Pancreas (tissue), 10 donors: ENCODE measurements around the gene GFPT1. TPM values are rescaled to one million over a fixed set of nuclear protein-coding genes. Genes with fewer than 3 reads are reported as not detected.

Experiments used
- ATAC-seq, 4 donors: fragments of 200-7000 bp; cut with Tn5 transposase; one replicate each; pipeline versions ENCODE4 v1.8.0 to v1.9.1; 2020; ENCODE audit warnings: mild to moderate bottlenecking in 4 of 4, moderate library complexity in 4 of 4
- DNase-seq, 6 donors: peaks; one replicate each; pipeline ENCODE4 v3.0.0-alpha.2; 2020
- FAIRE-seq: peaks from 2 replicates; lab custom pipeline; 2012; peaks lifted over from hg19 to GRCh38; lab: Jason Lieb, UNC
- H3K27ac ChIP-seq, 4 donors: fragments of 200-600 bp; sonication (generic); 1 replicate in 3 of 4; 2 replicates in 1 of 4; pipeline versions ENCODE4 v1.5.0 to v1.8.0; 2020
- H3K27me3 ChIP-seq, 4 donors: fragments of 200-600 bp; one replicate each; pipeline ENCODE4 v1.8.0; 2021
- H3K36me3 ChIP-seq, 3 donors: fragments of 200-600 bp; sonication (generic) in 1 of 3; one replicate each; pipeline versions ENCODE4 v1.5.0 to v1.8.0; 2020 to 2021
- H3K4me1 ChIP-seq, 3 donors: fragments of 200-600 bp; one replicate each; pipeline ENCODE4 v1.8.0; 2021
- H3K4me3 ChIP-seq, 4 donors: fragments of 200-600 bp; sonication (generic) in 2 of 4; one replicate each; pipeline versions ENCODE4 v1.5.0 to v1.8.0; 2020 to 2021
- H3K9me3 ChIP-seq, 4 donors: fragments of 200-600 bp; one replicate each; pipeline ENCODE4 v1.8.0; 2021
- CTCF ChIP-seq, 4 donors: fragments of 200-600 bp; sonication (generic) in 3 of 4; IDR thresholded peaks; one replicate each; pipeline versions ENCODE4 v1.5.0 to v1.8.0; 2021; ENCODE audit warnings: antibody characterized with exemption in 4 of 4
- WGBS, 2 donors: extraction: QIAGEN DNeasy Blood & Tissue Kit; methylation state at CpG; one replicate each; pipeline ENCODE4 v1.1.7; 2013; 5-methylcytosine and 5-hydroxymethylcytosine counted together
- intact Hi-C, 3 donors: fragments of 100-400 bp; cut with DNase I; formaldehyde crosslinking; loops; one replicate each; pipeline versions ENCODE4 v1.11.1 to v1.14.2; 2022
- polyA plus RNA-seq, 2 donors: library from polyadenylated mRNA; stranded (reverse); fragments of 200-250 nt; gene quantifications; one replicate each; pipeline ENCODE4 v1.2.3, GENCODE V29; 2013
- total RNA-seq, 6 donors: library from RNA; stranded (reverse); fragmentation: NEBNext Ultra II Directional in 4 of 6; extraction: Animal tissue kit (Norgen Biotek cat#: 25700) in 4 of 6; gene quantifications; one replicate each; pipeline versions ENCODE4 v1.2.1 to v1.2.4, GENCODE V29; 2021 to 2023
- donor health status: healthy with polysubstance abuse.
- donor health status: DM: no; HTN: no; CAD: no; lungs with moderate emphysema.
- donor health status: DM: no; HTN: no; CAD: no.
- donor health status: control.
- donor health status: control.
- donor health status: Bipolar disorder and iron deficiency.
- donor health status: DM: yes; HTN: yes; CAD: no.
- donor health status: DM: no; HTN: no; CAD: no.
- donor health status: DM: no; HTN: no; CAD: no.
- donor health status: DM: yes; HTN: yes; CAD: no.

GFPT1 gene
- total and polyA plus RNA-seq, 8 donors: 7.8 to 78.0 (median 40.2) TPM

GRCh38 chr2:69279211-69279610, 107.8 kb downstream of the GFPT1 start:
- no peaks in the 10 kb centered on the region for H3K4me1 ChIP-seq
- DNase-seq: no peak
- intact Hi-C loops: no loop called here
- H3K36me3 ChIP-seq: no peaks in the 10 kb centered on the region
- H3K27ac ChIP-seq: no peak overlapping the region
- no peak for ATAC-seq
- no peaks in the 10 kb centered on the region for H3K27me3 ChIP-seq
- H3K9me3 ChIP-seq: no peaks in the 10 kb centered on the region
- H3K4me3 ChIP-seq: no peak overlapping the region
- no peak for TF ChIP-seq CTCF (IDR thresholded peaks at IDR 0.05)
- 76 to 84% methylated on average over 2 of the region's 2 CpGs for WGBS, 2 donors
- no peak for FAIRE-seq

- no peak for TF ChIP-seq CTCF (IDR thresholded peaks at IDR 0.05)
- WGBS, 2 donors: 38 to 52% methylated on average over 5 of the region's 5 CpGs
- no peak for FAIRE-seq
- DNase-seq: no peak
- no peak overlapping the region for H3K27ac ChIP-seq
- H3K36me3 ChIP-seq: no peaks in the 10 kb centered on the region
- no peak for ATAC-seq
- intact Hi-C loops: no loop called here
- no peaks in the 10 kb centered on the region for H3K27me3 ChIP-seq
- H3K4me1 ChIP-seq: no peaks in the 10 kb centered on the region
- H3K9me3 ChIP-seq: no peaks in the 10 kb centered on the region
- no peak overlapping the region for H3K4me3 ChIP-seq
These were observed 108.7 kb downstream of the GFPT1 start for GRCh38 chr2:69278366-69278765.

GRCh38 chr2:69275490-69275889, 111.5 kb downstream of the GFPT1 start:
- DNase-seq (no peak), FAIRE-seq (no peak), ATAC-seq (no peak)
- H3K27me3 ChIP-seq: no peaks in the 10 kb centered on the region
- H3K4me1 ChIP-seq: no peaks in the 10 kb centered on the region
- TF ChIP-seq CTCF (IDR thresholded peaks at IDR 0.05): no peak
- 95% methylated on average over 1 of the region's 1 CpG for WGBS, 2 donors
- no peak overlapping the region for H3K27ac ChIP-seq
- intact Hi-C loops: no loop called here
- H3K9me3 ChIP-seq: no peaks in the 10 kb centered on the region
- H3K36me3 ChIP-seq: no peaks in the 10 kb centered on the region
- H3K4me3 ChIP-seq: no peak overlapping the region

- intact Hi-C loops: no loop called here
- DNase-seq (no peak), ATAC-seq (peak in 2 of 4 donors; percentile 67 to 85), FAIRE-seq (no peak)
- TF ChIP-seq CTCF (IDR thresholded peaks at IDR 0.05): no peak
- Histone ChIP-seq H3K36me3 (no peaks in the 10 kb centered on the region), H3K9me3 (no peaks in the 10 kb centered on the region), H3K27ac (no peak overlapping the region), H3K27me3 (no peaks in the 10 kb centered on the region), H3K4me3 (no peak overlapping the region), H3K4me1 (no peaks in the 10 kb centered on the region)
- WGBS, 2 donors: 73% methylated on average over 9 of the region's 9 CpGs
These were observed 114.1 kb downstream of the GFPT1 start for GRCh38 chr2:69272803-69273471.

- intact Hi-C loops: no loop called here
- peak in 2 of 4 donors; percentile 72 to 73 for ATAC-seq
- TF ChIP-seq CTCF (IDR thresholded peaks at IDR 0.05): no peak
- Histone ChIP-seq H3K4me3 (no peak overlapping the region), H3K27me3 (no peaks in the 10 kb centered on the region), H3K9me3 (no peaks in the 10 kb centered on the region), H3K4me1 (no peaks in the 10 kb centered on the region), H3K36me3 (no peaks in the 10 kb centered on the region), H3K27ac (no peak overlapping the region)
- FAIRE-seq: no peak
- no peak for DNase-seq
- 53 to 61% methylated on average over 3 of the region's 3 CpGs for WGBS, 2 donors
These were observed 115.2 kb downstream of the GFPT1 start for GRCh38 chr2:69271831-69272257.
